IPS DF 6.9 (cell line): ENCODE measurements around the gene CAMTA1.

ENCODE experiments used
- DNase-seq: peaks from one replicate; pipeline ENCODE4 v3.0.0-alpha.2; 2013; ENCODE audit warnings: low read depth, low spot score
- H3K27ac ChIP-seq: one replicate; pipeline ENCODE4 v1.5.1; 2013; ENCODE audit warnings: low read length, control low read depth
- H3K27me3 ChIP-seq: 2 replicates; pipeline ENCODE4 v1.6.1; 2013; ENCODE audit warnings: mild to moderate bottlenecking, low read length; ENCODE audit not compliant: control insufficient read depth, insufficient read depth
- H3K36me3 ChIP-seq: 2 replicates; pipeline ENCODE4 v1.6.1; 2013; ENCODE audit warnings: low read length; ENCODE audit not compliant: control insufficient read depth, insufficient read depth
- H3K4me1 ChIP-seq: 2 replicates; pipeline ENCODE4 v1.6.1; 2013; ENCODE audit warnings: low read length; ENCODE audit not compliant: control insufficient read depth, insufficient read depth
- H3K4me3 ChIP-seq: 2 replicates; pipeline ENCODE4 v1.5.1; 2013; ENCODE audit warnings: mild to moderate bottlenecking, low read length
- H3K9me3 ChIP-seq: 2 replicates; pipeline ENCODE4 v1.6.1; 2013; ENCODE audit warnings: low read length, inconsistent platforms; ENCODE audit not compliant: control insufficient read depth, insufficient read depth
- WGBS: extraction: QIAGEN DNeasy Blood & Tissue Kit; methylation state at CpG from one replicate; pipeline ENCODE4 v1.1.7; 2013; ENCODE audit warnings: mixed read lengths, missing lambda C conversion rate; ENCODE audit not compliant: insufficient read length, insufficient coverage; 5-methylcytosine and 5-hydroxymethylcytosine counted together

The CAMTA1 gene

DNA sequence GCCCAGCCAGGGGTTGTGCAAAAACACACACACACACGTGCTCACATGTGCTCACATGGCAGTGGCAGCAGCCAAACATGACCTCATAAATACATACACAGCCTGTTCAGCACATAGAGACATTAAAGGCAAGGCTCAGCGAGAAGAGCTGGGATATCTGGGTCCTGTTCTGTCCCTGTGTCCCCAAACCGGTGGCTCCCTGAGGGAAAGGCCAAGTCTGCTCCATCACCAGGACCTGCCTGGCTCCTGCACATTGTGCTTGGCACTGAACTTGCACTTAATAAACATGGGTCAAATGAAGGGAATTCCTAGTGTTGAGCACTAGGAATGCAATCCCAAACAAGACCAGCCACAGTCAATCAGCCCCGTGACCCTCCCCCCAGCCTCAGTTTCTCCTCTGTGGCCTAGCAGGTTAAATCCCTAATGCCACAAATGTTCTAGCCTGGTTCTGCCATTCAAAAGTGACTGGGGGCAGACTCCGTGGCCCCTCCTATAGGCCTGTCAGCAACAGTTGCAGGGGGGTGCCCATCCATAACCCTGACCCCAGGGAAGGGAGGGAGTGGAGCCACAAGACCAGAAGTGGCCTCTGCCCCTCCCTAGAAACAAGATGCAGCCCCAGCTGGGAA lies 825.0 kb downstream of the CAMTA1 start:
- no peak overlapping the region for H3K4me3 ChIP-seq
- DNase-seq, result no peak
- H3K27ac ChIP-seq, result no peak overlapping the region
- H3K27me3 ChIP-seq, result no peaks in the 10 kb centered on the region
- peaks cover 9% of the 10 kb centered on the region; the same call in 1 of the 2 replicates for H3K4me1 ChIP-seq
- no peaks in the 10 kb centered on the region for H3K36me3 ChIP-seq
- no peaks in the 10 kb centered on the region for H3K9me3 ChIP-seq
- WGBS, result no CpG with 5 or more reads among the region's 5 CpGs

DNA sequence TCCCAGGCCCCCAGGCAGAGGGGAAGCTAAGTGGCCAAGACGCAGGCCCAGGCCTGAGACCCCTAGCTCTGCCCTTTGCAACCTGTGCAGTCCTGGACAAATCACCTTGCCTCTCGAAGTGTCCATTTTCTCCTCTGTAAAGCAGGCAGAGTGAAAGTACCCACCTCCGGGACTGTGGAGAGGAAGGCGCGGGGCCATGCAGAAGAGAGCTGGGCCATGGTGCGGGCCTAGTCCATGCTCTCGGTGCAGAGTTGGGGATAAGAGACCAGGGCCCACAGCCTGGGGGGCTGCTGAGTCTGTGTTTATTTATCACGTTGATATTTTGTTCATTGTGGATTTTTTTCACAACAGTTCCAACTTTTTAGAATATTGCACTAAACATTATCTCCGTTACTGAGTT lies 825.7 kb downstream of the CAMTA1 start:
- Histone ChIP-seq H3K4me3 (no peak overlapping the region), H3K36me3 (no peaks in the 10 kb centered on the region), H3K27me3 (no peaks in the 10 kb centered on the region), H3K27ac (no peak overlapping the region), H3K9me3 (no peaks in the 10 kb centered on the region), H3K4me1 (peaks cover 9% of the 10 kb centered on the region; the same call in 1 of the 2 replicates)
- no CpG with 5 or more reads among the region's 9 CpGs for WGBS
- DNase-seq, result no peak

- no peak overlapping the region for H3K27ac ChIP-seq
- H3K36me3 ChIP-seq, result no peaks in the 10 kb centered on the region
- no peak overlapping the region for H3K4me3 ChIP-seq
- no peaks in the 10 kb centered on the region for H3K9me3 ChIP-seq
- no peak for DNase-seq
- WGBS, result no CpG with 5 or more reads among the region's 9 CpGs
- H3K27me3 ChIP-seq, result no peaks in the 10 kb centered on the region
- peaks cover 9% of the 10 kb centered on the region; the same call in 1 of the 2 replicates for H3K4me1 ChIP-seq
These were observed 826.3 kb downstream of the CAMTA1 start for GRCh38 chr1:7611421-7612010.

DNA sequence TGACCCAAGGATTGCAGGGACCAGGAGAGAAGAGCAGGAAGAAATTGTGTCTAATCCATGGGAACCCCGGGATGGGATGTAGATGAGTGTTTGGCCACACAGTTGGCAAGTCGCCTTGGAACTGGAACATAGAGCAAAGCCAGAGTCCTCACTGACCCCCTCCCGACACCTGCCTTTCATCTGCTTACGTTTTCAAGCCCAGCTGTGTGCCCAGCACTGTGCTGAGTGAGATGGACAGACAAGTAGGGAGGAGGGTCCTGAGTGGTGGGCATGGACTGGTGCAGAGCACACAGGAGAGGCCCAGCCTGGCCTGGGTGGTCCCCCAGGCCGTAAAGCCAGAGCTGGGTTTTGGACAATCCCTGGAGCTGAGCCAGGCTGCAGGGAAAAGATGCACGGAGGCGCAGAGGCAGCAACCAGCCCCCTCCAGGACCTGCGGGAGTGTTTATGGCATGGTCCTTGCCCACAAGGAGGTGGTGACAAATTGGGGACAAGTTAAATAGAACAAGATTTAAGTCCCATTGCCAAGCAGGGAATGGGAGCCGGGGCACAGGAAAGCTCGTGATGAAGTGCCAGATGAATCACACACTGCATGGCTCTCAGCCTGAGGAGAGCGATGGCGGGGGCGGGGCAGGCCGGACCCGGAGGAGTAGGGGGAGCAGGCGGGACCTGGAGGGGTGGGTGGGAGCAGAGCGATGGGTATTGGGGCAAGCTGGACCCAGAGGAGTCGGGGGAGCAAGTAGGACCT lies 828.0 kb downstream of the CAMTA1 start:
- Histone ChIP-seq H3K9me3 (no peaks in the 10 kb centered on the region), H3K4me1 (peaks cover 9% of the 10 kb centered on the region; the same call in 1 of the 2 replicates), H3K4me3 (no peak overlapping the region), H3K36me3 (no peaks in the 10 kb centered on the region), H3K27me3 (no peaks in the 10 kb centered on the region), H3K27ac (no peak overlapping the region)
- DNase-seq, result no peak
- WGBS, result no CpG with 5 or more reads among the region's 18 CpGs

DNA sequence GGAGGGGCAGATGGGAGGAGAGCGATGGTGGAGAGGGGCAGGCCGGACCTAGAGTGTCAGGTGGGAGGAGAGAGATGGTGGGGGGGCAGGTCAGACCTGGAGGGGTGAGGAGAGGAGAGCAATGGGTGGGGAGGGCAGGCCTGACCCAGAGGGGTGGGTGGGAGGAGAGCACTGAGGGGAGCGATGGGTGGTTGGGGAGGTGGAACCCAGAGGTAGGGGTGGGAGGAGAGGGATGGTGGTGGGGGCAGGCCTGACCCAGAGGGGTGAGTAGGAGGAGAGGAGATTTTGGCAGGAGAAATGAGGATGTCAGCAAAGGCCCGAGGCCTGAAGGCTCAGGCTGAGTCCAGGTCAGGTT lies 828.6 kb downstream of the CAMTA1 start:
- peaks cover 7% of the 10 kb centered on the region; the same call in 1 of the 2 replicates for H3K4me1 ChIP-seq
- H3K9me3 ChIP-seq, result no peaks in the 10 kb centered on the region
- no peak overlapping the region for H3K27ac ChIP-seq
- H3K4me3 ChIP-seq, result no peak overlapping the region
- DNase-seq, result no peak
- WGBS, result no CpG with 5 or more reads among the region's 4 CpGs
- no peaks in the 10 kb centered on the region for H3K27me3 ChIP-seq
- H3K36me3 ChIP-seq, result no peaks in the 10 kb centered on the region

DNA sequence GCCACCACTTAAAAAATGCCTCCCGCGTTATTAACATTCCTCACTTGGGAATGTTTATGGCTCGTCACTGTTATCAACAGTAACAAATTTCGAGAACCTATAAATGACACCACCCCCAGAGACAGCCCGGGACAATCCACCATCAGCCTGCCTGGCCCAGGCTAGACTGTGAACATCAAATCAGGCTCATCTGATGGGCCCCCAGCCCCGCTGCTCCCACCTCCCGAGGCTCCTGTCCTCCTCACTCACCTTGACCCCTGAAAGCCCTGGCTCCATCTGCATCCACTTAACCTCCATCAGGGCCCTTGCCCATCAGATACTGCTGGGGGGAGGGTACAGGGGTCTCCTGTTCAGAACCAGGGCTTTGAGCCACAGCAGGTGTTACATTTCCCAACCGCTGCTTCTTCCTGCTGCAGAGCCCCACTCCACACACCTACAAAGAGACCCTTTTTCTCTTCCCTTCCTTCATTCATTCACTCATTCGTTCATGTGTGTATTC lies 829.4 kb downstream of the CAMTA1 start:
- DNase-seq, result no peak
- H3K4me3 ChIP-seq, result no peak overlapping the region
- H3K36me3 ChIP-seq, result no peaks in the 10 kb centered on the region
- no peaks in the 10 kb centered on the region for H3K27me3 ChIP-seq
- no CpG with 5 or more reads among the region's 9 CpGs for WGBS
- no peaks in the 10 kb centered on the region for H3K4me1 ChIP-seq
- no peak overlapping the region for H3K27ac ChIP-seq
- H3K9me3 ChIP-seq, result no peaks in the 10 kb centered on the region

DNA sequence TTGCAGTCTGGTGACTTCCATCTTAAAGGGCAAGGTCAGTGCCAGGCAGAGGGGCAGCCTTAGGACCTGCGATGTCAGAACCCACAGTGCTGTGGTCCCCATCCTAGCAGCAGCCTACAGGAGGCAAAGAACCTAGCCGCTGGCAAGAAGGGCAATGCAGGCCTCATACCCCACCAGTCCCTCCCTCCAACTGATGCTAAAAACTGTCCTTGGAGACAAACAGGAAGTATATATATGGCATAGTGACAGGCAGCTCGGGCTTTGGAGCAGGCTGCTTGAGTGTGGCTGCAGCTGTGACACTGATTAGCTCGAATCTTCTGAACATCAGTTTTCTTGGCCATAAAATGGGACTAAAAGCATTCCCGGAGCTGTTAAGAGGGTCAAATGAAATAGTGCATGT lies 829.9 kb downstream of the CAMTA1 start:
- H3K4me1 ChIP-seq, result no peaks in the 10 kb centered on the region
- WGBS, result no CpG with 5 or more reads among the region's 5 CpGs
- H3K4me3 ChIP-seq, result no peak overlapping the region
- no peak overlapping the region for H3K27ac ChIP-seq
- no peaks in the 10 kb centered on the region for H3K9me3 ChIP-seq
- no peaks in the 10 kb centered on the region for H3K27me3 ChIP-seq
- DNase-seq, result no peak
- no peaks in the 10 kb centered on the region for H3K36me3 ChIP-seq

DNA sequence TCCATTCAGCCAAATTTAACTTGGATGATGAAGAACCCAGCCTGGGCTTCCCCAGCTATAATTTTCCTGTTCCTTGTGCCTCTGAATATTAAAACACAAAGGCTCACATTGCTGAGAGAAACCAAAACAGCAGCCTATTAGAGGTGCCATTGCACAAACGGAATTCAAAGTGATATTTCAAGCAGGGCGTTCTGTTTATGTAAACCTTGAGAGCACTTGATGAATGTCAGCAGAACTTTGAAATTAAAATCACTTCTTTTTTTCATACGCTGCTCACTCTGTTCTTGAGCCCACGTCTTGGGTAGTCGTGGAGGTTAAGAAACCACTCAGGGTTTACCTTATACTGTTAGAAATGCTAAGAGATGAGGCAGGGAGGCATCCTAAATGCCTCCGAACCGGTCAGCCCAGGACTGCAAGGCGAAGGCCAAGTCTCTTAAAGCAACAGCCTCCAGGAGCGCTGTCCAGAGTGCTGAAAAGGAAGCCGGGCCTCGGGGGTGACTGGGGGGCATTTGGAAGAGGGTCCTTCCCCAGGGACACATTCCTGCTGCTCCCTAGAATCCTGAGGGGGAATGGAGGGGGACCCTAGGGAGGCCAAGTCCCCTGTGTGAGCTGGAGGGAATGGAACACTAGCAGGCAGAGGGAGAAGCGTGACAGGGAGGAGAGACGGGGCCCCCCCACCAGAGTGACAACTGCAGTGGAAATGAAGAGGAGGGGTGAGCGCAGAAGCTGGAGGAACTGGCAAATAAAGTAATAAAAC lies 831.0 kb downstream of the CAMTA1 start:
- Histone ChIP-seq H3K36me3 (no peaks in the 10 kb centered on the region), H3K4me1 (no peaks in the 10 kb centered on the region), H3K4me3 (no peak overlapping the region), H3K9me3 (no peaks in the 10 kb centered on the region), H3K27ac (no peak overlapping the region), H3K27me3 (no peaks in the 10 kb centered on the region)
- no CpG with 5 or more reads among the region's 14 CpGs for WGBS
- no peak for DNase-seq

- Histone ChIP-seq H3K4me1 (no peaks in the 10 kb centered on the region), H3K9me3 (no peaks in the 10 kb centered on the region), H3K36me3 (no peaks in the 10 kb centered on the region), H3K27ac (no peak overlapping the region), H3K27me3 (no peaks in the 10 kb centered on the region), H3K4me3 (no peak overlapping the region)
- WGBS, result no CpG with 5 or more reads among the region's 10 CpGs
- DNase-seq, result no peak
These were observed 831.7 kb downstream of the CAMTA1 start for GRCh38 chr1:7616953-7617352.

GRCh38 chr1:7617826-7618225 lies 832.6 kb downstream of the CAMTA1 start:
- WGBS, result no CpG with 5 or more reads among the region's 3 CpGs
- H3K27me3 ChIP-seq, result no peaks in the 10 kb centered on the region
- no peaks in the 10 kb centered on the region for H3K4me1 ChIP-seq

More at GRCh38 chr1:7617826-7618225, 832.6 kb downstream of the CAMTA1 start:
- Histone ChIP-seq H3K4me3 (no peak overlapping the region), H3K27ac (no peak overlapping the region), H3K36me3 (no peaks in the 10 kb centered on the region), H3K9me3 (no peaks in the 10 kb centered on the region)
- no peak for DNase-seq
